Upper lobe of left lung (tissue), 6 donors: ENCODE measurements around the gene GPR84. TPM values are rescaled to one million over a fixed set of nuclear protein-coding genes. Genes with fewer than 3 reads are reported as not detected.

Experiments used
- ATAC-seq, 2 donors: fragments of 200-7000 bp; cut with Tn5 transposase; one replicate each; pipeline ENCODE4 v1.9.1; 2022; ENCODE audit warnings: mild to moderate bottlenecking in 2 of 2, moderate library complexity in 2 of 2; ENCODE audit not compliant: low FRiP score in 2 of 2
- DNase-seq, 2 donors: peaks; one replicate each; pipeline ENCODE4 v3.0.0-alpha.2; 2019 to 2020
- H3K27ac ChIP-seq, 4 donors: fragments of 200-600 bp; sonication (generic); one replicate each; pipeline ENCODE4 v1.5.1; 2016 to 2019
- H3K27me3 ChIP-seq, 4 donors: fragments of 200-600 bp; sonication (generic); one replicate each; pipeline ENCODE4 v1.5.1; 2017 to 2019
- H3K36me3 ChIP-seq, 4 donors: fragments of 200-600 bp; sonication (generic); one replicate each; pipeline ENCODE4 v1.5.1; 2016 to 2019
- H3K4me1 ChIP-seq, 4 donors: fragments of 200-600 bp; sonication (generic); one replicate each; pipeline ENCODE4 v1.5.1; 2018 to 2019
- H3K4me3 ChIP-seq, 4 donors: fragments of 200-600 bp; sonication (generic); one replicate each; pipeline ENCODE4 v1.5.1; 2017 to 2019; ENCODE audit warnings: mild to moderate bottlenecking in 2 of 4, moderate library complexity in 1 of 4
- H3K9me3 ChIP-seq, 4 donors: fragments of 200-600 bp; sonication (generic); one replicate each; pipeline ENCODE4 v1.5.1; 2018 to 2019
- EP300 ChIP-seq, 4 donors: sonication (generic); formaldehyde crosslinking; IDR thresholded peaks; one replicate each; pipeline ENCODE4 v1.5.1; 2017; ENCODE audit warnings: antibody characterized with exemption in 4 of 4, control low read depth in 2 of 4
- POLR2A ChIP-seq, 4 donors: fragments of 450-650 bp; IDR thresholded peaks; one replicate each; pipeline ENCODE4 v1.5.1; 2016 to 2017; ENCODE audit warnings: antibody characterized with exemption in 4 of 4, mild to moderate bottlenecking in 2 of 4
- POLR2AphosphoS5 ChIP-seq, 2 donors: sonication (generic); formaldehyde crosslinking; IDR thresholded peaks; one replicate each; pipeline ENCODE4 v1.5.1; 2017; ENCODE audit warnings: antibody characterized with exemption in 2 of 2
- WGBS, 2 donors: methylation state at CpG; one replicate each; pipeline ENCODE4 v1.1.5; 2017 to 2018; 5-methylcytosine and 5-hydroxymethylcytosine counted together
- total RNA-seq, 6 donors: library from RNA; depleted of rRNA in 4 of 6; stranded (reverse); fragments of >200 nt in 4 of 6; gene quantifications; one replicate each; pipeline versions ENCODE4 v1.1.0 to v1.2.1, GENCODE V29; 2016 to 2021
- TF ChIP-seq, protein P1 (sequence below), 6 experiments: fragments of 450-650 bp in 4 of 6; fragments of 200-600 bp in 2 of 6; sonication (generic) in 2 of 6; IDR thresholded peaks; one replicate each; pipeline ENCODE4 v1.5.1; 2016 to 2019; ENCODE audit warnings: antibody characterized with exemption in 6 of 6
- donor health status: DM: no; HTN: no; CAD: no; lungs with moderate emphysema.
- donor health status: DM: no; HTN: yes; CAD: no; lungs with severe emphysema.

Gene GPR84
- total RNA-seq, result 1 to 10 TPM in 3 of 6 donors, under 1 TPM in 1, not detected in 2; 0.39 to 2.1 (median 1.1) TPM

DNA sequence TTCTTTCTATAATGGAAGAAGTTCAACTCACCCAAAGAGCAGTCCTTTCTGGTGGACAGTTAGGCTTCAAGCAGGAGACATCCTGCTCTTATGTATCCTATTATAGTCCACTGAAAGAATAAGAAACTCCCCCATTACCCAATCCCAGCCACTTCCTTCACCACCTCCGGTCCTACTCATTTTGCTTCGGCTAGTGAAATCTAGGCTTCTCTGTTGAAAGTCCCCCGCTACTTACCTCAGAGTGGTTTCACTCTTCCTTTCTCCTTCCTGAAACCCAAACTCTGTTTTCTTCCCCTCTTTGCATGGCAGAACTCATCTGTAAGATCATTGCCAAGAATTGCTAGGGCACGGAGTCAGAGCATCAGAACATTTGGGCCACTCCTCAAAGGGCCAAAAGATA, at the start of gene GPR84:
TSS of gene GPR84 (minus strand) at position 74 of the 400 bp plus-strand sequence. CDS start 635 bp downstream, outside the sequence.
- DNase-seq, result no peak
- H3K9me3 ChIP-seq, result no peaks in the 10 kb centered on the region
- no peaks in the 10 kb centered on the region for H3K36me3 ChIP-seq
- H3K4me3 ChIP-seq, result peak within 1 kb of the TSS in 1 of 4 donors; percentile 11
- TF ChIP-seq POLR2AphosphoS5 (IDR thresholded peaks at IDR 0.05) (no peak), EP300 (IDR thresholded peaks at IDR 0.05) (no peak), POLR2A (IDR thresholded peaks at IDR 0.05) (no peak)
- TF ChIP-seq, protein P1, sequence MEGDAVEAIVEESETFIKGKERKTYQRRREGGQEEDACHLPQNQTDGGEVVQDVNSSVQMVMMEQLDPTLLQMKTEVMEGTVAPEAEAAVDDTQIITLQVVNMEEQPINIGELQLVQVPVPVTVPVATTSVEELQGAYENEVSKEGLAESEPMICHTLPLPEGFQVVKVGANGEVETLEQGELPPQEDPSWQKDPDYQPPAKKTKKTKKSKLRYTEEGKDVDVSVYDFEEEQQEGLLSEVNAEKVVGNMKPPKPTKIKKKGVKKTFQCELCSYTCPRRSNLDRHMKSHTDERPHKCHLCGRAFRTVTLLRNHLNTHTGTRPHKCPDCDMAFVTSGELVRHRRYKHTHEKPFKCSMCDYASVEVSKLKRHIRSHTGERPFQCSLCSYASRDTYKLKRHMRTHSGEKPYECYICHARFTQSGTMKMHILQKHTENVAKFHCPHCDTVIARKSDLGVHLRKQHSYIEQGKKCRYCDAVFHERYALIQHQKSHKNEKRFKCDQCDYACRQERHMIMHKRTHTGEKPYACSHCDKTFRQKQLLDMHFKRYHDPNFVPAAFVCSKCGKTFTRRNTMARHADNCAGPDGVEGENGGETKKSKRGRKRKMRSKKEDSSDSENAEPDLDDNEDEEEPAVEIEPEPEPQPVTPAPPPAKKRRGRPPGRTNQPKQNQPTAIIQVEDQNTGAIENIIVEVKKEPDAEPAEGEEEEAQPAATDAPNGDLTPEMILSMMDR (IDR thresholded peaks at IDR 0.05), result no peak
- ATAC-seq, result peak in 1 of 2 donors; percentile 17
- 63 to 64% methylated on average over 4 of the region's 4 CpGs for WGBS, 2 donors
- peak within 1 kb of the TSS in 3 of 4 donors; percentile 2 to 64 (median 7) for H3K27ac ChIP-seq
- no peaks in the 10 kb centered on the region for H3K27me3 ChIP-seq
- peaks cover 18 to 30% (median 20%) of the 10 kb centered on the region in 4 donors for H3K4me1 ChIP-seq

DNA sequence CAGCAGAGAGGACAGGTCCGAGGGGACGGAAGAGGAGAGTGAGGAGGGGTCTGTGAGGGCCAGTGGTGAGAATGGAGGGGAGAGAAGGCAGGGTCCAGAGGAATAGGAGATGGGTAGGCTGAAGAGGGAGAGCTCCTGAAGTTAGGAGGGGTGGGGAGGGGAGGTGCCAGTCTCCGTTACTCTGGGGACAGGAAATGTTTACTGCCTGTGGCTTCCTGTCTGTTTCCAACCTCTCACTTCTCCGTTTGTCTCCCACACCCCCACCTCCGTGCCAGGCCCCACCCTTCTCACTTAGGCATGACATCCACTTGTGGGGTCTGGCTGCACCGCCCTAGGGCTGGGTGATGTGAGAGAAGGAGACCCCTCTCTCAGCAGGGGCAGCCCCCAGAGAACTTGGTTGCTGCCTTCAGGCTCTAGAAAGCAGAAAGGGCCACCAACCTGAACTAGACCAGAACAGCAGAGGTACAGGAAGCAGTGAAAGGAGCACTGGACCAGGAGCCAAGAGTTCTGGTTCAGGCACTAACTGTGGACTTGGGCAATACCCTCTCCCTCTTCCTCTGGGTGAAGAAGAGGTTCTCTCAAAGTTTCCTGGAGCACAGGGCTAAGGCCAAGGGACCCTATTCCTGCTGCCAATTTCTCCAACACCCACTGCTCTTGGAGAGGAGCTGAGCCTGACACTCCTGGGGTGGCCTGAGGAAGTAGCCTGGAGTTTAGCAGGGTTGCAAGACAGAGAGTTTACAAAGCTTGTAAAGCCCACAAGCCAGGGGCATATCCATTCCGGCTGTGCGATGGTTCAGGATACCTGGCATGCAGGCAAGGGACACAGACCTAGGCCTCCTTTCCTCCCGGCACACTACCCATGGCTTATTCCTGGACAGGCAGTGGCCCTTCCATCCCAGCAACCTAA, 49.3 kb upstream of the GPR84 start:
- peaks cover 0 to 29% (median 9%) of the 10 kb centered on the region in 4 donors for H3K36me3 ChIP-seq
- H3K27ac ChIP-seq, result peak overlapping the region; percentile 83 to 93 (median 87)
- no peaks in the 10 kb centered on the region for H3K9me3 ChIP-seq
- peak overlapping the region in 3 of 4 donors; percentile 8 to 88 (median 26) for H3K4me3 ChIP-seq
- 45 to 46% methylated on average over 8 to 9 of the region's 9 CpGs for WGBS, 2 donors
- TF ChIP-seq POLR2A (IDR thresholded peaks at IDR 0.05) (peak in 1 of 4 donors; percentile 22), POLR2AphosphoS5 (IDR thresholded peaks at IDR 0.05) (peak in 1 of 2 donors; percentile 43), EP300 (IDR thresholded peaks at IDR 0.05) (peak in 1 of 4 donors; percentile 10)
- TF ChIP-seq, protein P1 (IDR thresholded peaks at IDR 0.05), result no peak
- no peaks in the 10 kb centered on the region for H3K27me3 ChIP-seq
- DNase-seq, result peak in 1 of 2 donors; percentile 75
- peaks cover 54 to 79% (median 67%) of the 10 kb centered on the region in 4 donors for H3K4me1 ChIP-seq
- ATAC-seq, result peak; percentile 20 to 51

DNA sequence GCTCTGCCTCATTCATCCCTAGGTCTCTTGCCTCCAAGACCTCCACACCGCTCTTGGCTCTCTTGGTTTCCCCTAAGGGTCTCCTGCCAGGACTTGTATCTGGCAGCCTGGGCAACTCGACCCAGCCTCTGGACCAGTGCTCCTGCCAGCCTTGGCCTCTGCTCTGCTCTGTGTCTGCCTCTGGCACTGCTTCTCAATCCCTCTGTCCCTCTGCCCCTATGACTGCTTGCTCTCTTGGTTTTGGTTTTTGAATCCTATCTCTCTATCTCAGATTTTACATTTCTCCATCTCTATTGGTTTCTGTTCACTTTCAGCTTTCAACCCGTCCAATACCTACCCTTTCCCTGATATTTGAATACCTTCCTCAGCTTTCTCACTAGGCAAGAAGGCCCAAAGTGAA, 48.5 kb upstream of the GPR84 start:
- no peaks in the 10 kb centered on the region for H3K27me3 ChIP-seq
- 50 to 58% methylated on average over 3 of the region's 3 CpGs for WGBS, 2 donors
- peak overlapping the region in 3 of 4 donors; percentile 8 to 88 (median 26) for H3K4me3 ChIP-seq
- DNase-seq (no peak), ATAC-seq (no peak)
- TF ChIP-seq POLR2A (IDR thresholded peaks at IDR 0.05) (no peak), EP300 (IDR thresholded peaks at IDR 0.05) (no peak), POLR2AphosphoS5 (IDR thresholded peaks at IDR 0.05) (no peak)
- TF ChIP-seq, protein P1 (IDR thresholded peaks at IDR 0.05), result no peak
- H3K9me3 ChIP-seq, result no peaks in the 10 kb centered on the region
- peaks cover 58 to 79% (median 69%) of the 10 kb centered on the region in 4 donors for H3K4me1 ChIP-seq
- H3K36me3 ChIP-seq, result peaks cover 0 to 35% (median 15%) of the 10 kb centered on the region in 4 donors
- peak overlapping the region; percentile 83 to 93 (median 87) for H3K27ac ChIP-seq

DNA sequence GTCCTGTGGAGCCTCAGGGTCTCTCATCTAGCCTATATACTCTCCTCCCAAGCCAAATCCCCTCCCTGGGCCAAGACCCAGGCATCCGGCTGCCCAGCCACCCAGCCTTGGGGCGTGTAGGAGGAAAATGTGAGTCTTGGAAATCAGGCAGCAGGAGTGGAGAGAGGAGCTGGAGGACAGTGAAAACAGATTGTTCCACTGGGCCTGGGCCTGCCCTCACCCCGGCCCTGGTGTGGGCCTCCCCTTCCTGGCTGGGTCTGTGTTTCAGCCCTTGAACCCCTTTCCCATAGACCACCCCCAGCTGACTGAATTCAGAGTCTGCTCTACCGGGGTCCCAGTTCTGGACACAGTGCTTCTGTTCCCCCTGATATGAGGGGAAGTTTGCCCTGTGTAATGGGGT, 48.1 kb upstream of the GPR84 start:
- H3K4me1 ChIP-seq, result peaks cover 60 to 75% (median 66%) of the 10 kb centered on the region in 4 donors
- TF ChIP-seq POLR2AphosphoS5 (IDR thresholded peaks at IDR 0.05) (no peak), EP300 (IDR thresholded peaks at IDR 0.05) (no peak), POLR2A (IDR thresholded peaks at IDR 0.05) (no peak)
- TF ChIP-seq, protein P1 (IDR thresholded peaks at IDR 0.05), result no peak
- ATAC-seq, result no peak
- 39 to 51% methylated on average over 3 to 4 of the region's 4 CpGs for WGBS, 2 donors
- peak overlapping the region in 3 of 4 donors; percentile 8 to 88 (median 26) for H3K4me3 ChIP-seq
- H3K36me3 ChIP-seq, result peaks cover 1 to 40% (median 20%) of the 10 kb centered on the region in 4 donors
- no peak for DNase-seq
- H3K27me3 ChIP-seq, result no peaks in the 10 kb centered on the region
- H3K9me3 ChIP-seq, result no peaks in the 10 kb centered on the region
- H3K27ac ChIP-seq, result peak overlapping the region; percentile 83 to 93 (median 87)
